Keratinocyte (primary cell): ENCODE measurements around the gene SPRY4. TPM values are rescaled to one million over a fixed set of nuclear protein-coding genes. Genes with fewer than 3 reads are reported as not detected.
A peak's percentile ranks its signal among the peaks of the same experiment; 100 is the strongest.

Experiments used
- DNase-seq: peaks from one replicate; pipeline ENCODE4 v3.0.0-alpha.2; 2011; ENCODE audit warnings: low read depth, missing footprints, low spot score
- FAIRE-seq: peaks from 2 replicates; lab custom pipeline; 2011; peaks lifted over from hg19 to GRCh38; lab: Jason Lieb, UNC
- H2AFZ ChIP-seq: 2 replicates; pipeline ENCODE4 v1.6.0; 2012; ENCODE audit warnings: low read length, control low read depth, inconsistent platforms; ENCODE audit not compliant: control insufficient read depth
- H3K27ac ChIP-seq: 2 replicates; pipeline ENCODE4 v1.5.1; 2011; ENCODE audit warnings: low read length; ENCODE audit not compliant: control insufficient read depth, insufficient read depth
- H3K27me3 ChIP-seq: 3 replicates; pipeline ENCODE4 v1.6.0; 2011; ENCODE audit warnings: low read length; ENCODE audit not compliant: control insufficient read depth, insufficient read depth; ENCODE audit errors: extremely low read depth
- H3K36me3 ChIP-seq, 2 experiments: 2 replicates in 1 of 2; 3 replicates in 1 of 2; pipeline ENCODE4 v1.5.1; 2011; ENCODE audit warnings: low read length in 2 of 2, mild to moderate bottlenecking in 1 of 2; ENCODE audit not compliant: control insufficient read depth in 2 of 2, insufficient read depth in 2 of 2; ENCODE audit errors: extremely low read depth in 1 of 2
- H3K4me1 ChIP-seq: 3 replicates; pipeline ENCODE4 v1.5.1; 2011; ENCODE audit warnings: low read length; ENCODE audit not compliant: control insufficient read depth, insufficient read depth; ENCODE audit errors: extremely low read depth
- H3K4me2 ChIP-seq: 3 replicates; pipeline ENCODE4 v1.6.0; 2011; ENCODE audit warnings: low read depth, low read length; ENCODE audit not compliant: control insufficient read depth, insufficient read depth; ENCODE audit errors: extremely low read depth
- H3K4me3 ChIP-seq, 3 experiments: fragments of 200-600 bp in 1 of 3; sonication (generic) in 1 of 3; 2 replicates in 2 of 3; 3 replicates in 1 of 3; pipeline ENCODE4 v1.5.1; 2011 to 2016; ENCODE audit warnings: low read length in 3 of 3, mild to moderate bottlenecking in 3 of 3, control low read depth in 2 of 3, inconsistent platforms in 1 of 3, low read depth in 1 of 3, mixed read lengths in 1 of 3, mixed run types in 1 of 3, moderate library complexity in 1 of 3; ENCODE audit not compliant: control insufficient read depth in 2 of 3, insufficient read depth in 2 of 3; ENCODE audit errors: extremely low read depth in 1 of 3
- H3K79me2 ChIP-seq: 2 replicates; pipeline ENCODE4 v1.6.0; 2012; ENCODE audit warnings: low read length; ENCODE audit not compliant: control insufficient read depth, insufficient read depth
- H3K9ac ChIP-seq: 3 replicates; pipeline ENCODE4 v1.6.0; 2011; ENCODE audit warnings: low read length; ENCODE audit not compliant: control insufficient read depth, insufficient read depth; ENCODE audit errors: extremely low read depth
- H3K9me1 ChIP-seq: 3 replicates; pipeline ENCODE4 v1.6.0; 2011; ENCODE audit warnings: low read length; ENCODE audit not compliant: control insufficient read depth, insufficient read depth; ENCODE audit errors: extremely low read depth
- H3K9me3 ChIP-seq: 2 replicates; pipeline ENCODE4 v1.5.1; 2012; ENCODE audit warnings: low read depth, low read length; ENCODE audit not compliant: control insufficient read depth
- H4K20me1 ChIP-seq: 3 replicates; pipeline ENCODE4 v1.6.0; 2011; ENCODE audit warnings: low read length; ENCODE audit not compliant: control insufficient read depth, insufficient read depth; ENCODE audit errors: extremely low read depth
- EZH2 ChIP-seq: IDR thresholded peaks from one replicate; pipeline ENCODE4 v1.6.1; 2012; ENCODE audit warnings: inconsistent platforms, mild to moderate bottlenecking, low read length, moderate library complexity
- dilution Hi-C: fragments of 300-500 bp; cut with MboI; formaldehyde crosslinking; loops from one replicate; pipeline ENCODE4 v1.7.0; 2020; ENCODE audit warnings: low sequenced_read_pairs; ENCODE audit not compliant: extremely low pct_ligation_motif_present
- polyA plus RNA-seq, 5 experiments: library from polyadenylated mRNA; depleted of rRNA in 3 of 5; stranded (reverse) in 3 of 5; stranded (forward) in 1 of 5; unstranded in 1 of 5; fragments of >200 nt; gene quantifications; 1 replicate in 1 of 5; 2 replicates in 3 of 5; 3 replicates in 1 of 5; pipeline versions ENCODE4 v1.2.1 to v1.2.3, GENCODE V29; 2011 to 2012; ENCODE audit warnings: missing spikeins in 2 of 5, low read depth in 1 of 5, low replicate concordance in 1 of 5
- TF ChIP-seq, protein P1 (sequence below), 3 experiments: IDR thresholded peaks in 1 of 3; conservative IDR thresholded peaks in 1 of 3; optimal IDR thresholded peaks in 1 of 3; 2 replicates in 2 of 3; 3 replicates in 1 of 3; pipeline versions ENCODE3 to v1.5.1; 2011; ENCODE audit warnings: low read length in 3 of 3, mild to moderate bottlenecking in 3 of 3, moderate library complexity in 2 of 3, control low read depth in 1 of 3, inconsistent platforms in 1 of 3; ENCODE audit not compliant: insufficient read depth in 2 of 3; ENCODE audit errors: extremely low read depth in 1 of 3

Gene SPRY4
- polyA plus RNA-seq, 1 donor (not counting 4 experiments of a cell fraction or from before 2014, with no cell fraction given): 10.2 TPM

DNA sequence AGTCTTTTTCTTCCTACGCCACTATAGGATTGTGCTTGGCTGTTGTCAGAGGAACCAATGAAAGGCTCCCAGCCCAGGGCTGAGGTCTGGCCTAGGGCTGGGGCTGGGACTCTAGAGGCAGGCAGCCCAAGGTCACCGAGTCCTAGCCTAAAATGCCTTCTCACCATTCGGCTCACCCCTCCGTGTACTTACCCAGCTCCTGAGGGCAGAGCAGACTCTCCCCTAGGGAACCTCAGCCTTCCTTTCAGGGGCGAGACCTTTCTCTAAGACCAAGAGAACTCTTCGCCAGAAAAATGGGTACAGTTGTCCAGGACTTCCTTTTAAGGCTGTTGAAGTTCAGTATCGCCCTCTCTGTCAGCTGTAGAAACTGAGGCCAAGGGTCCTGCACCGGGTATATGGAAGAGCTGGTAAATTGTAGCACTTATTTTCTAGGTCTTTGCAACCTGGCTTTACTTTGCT, 1.7 kb upstream of the SPRY4 start:
- Histone ChIP-seq H3K4me3 (peak overlapping the region; percentile 85 to 96 (median 96)), H3K9ac (peak overlapping the region; percentile 91), H3K27me3 (no peaks in the 10 kb centered on the region), H4K20me1 (peaks cover 12% of the 10 kb centered on the region), H3K9me3 (no peaks in the 10 kb centered on the region), H3K4me1 (peaks cover 44% of the 10 kb centered on the region), H3K4me2 (peak overlapping the region; percentile 61), H3K27ac (peak overlapping the region; percentile 75), H3K36me3 (no peaks in the 10 kb centered on the region), H3K9me1 (peaks cover 3% of the 10 kb centered on the region), H2AFZ (no peak overlapping the region), H3K79me2 (peaks cover 41% of the 10 kb centered on the region)
- no peak for FAIRE-seq
- dilution Hi-C loops: no loop called here
- no peak for DNase-seq
- no peak for TF ChIP-seq EZH2
- TF ChIP-seq, protein P1, sequence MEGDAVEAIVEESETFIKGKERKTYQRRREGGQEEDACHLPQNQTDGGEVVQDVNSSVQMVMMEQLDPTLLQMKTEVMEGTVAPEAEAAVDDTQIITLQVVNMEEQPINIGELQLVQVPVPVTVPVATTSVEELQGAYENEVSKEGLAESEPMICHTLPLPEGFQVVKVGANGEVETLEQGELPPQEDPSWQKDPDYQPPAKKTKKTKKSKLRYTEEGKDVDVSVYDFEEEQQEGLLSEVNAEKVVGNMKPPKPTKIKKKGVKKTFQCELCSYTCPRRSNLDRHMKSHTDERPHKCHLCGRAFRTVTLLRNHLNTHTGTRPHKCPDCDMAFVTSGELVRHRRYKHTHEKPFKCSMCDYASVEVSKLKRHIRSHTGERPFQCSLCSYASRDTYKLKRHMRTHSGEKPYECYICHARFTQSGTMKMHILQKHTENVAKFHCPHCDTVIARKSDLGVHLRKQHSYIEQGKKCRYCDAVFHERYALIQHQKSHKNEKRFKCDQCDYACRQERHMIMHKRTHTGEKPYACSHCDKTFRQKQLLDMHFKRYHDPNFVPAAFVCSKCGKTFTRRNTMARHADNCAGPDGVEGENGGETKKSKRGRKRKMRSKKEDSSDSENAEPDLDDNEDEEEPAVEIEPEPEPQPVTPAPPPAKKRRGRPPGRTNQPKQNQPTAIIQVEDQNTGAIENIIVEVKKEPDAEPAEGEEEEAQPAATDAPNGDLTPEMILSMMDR (optimal IDR thresholded peaks at IDR 0.05 in 1 of 3, IDR thresholded peaks at IDR 0.05 in 1 of 3, conservative IDR thresholded peaks at IDR 0.05 in 1 of 3; ENCODE audit: extremely low read depth in 1 of 3, insufficient read depth in 2 of 3, low read length in 3 of 3): no peak

- Histone ChIP-seq H3K9me1 (peaks cover 7% of the 10 kb centered on the region), H3K79me2 (peaks cover 47% of the 10 kb centered on the region), H3K9me3 (no peaks in the 10 kb centered on the region), H3K36me3 (no peaks in the 10 kb centered on the region), H3K9ac (peak overlapping the region; percentile 91), H4K20me1 (peaks cover 18% of the 10 kb centered on the region), H3K27ac (peak overlapping the region; percentile 75), H3K4me2 (peak overlapping the region; percentile 61), H2AFZ (peak overlapping the region; percentile 58), H3K4me3 (peak overlapping the region; percentile 85 to 96 (median 96)), H3K4me1 (peaks cover 50% of the 10 kb centered on the region), H3K27me3 (no peaks in the 10 kb centered on the region)
- dilution Hi-C loops: no loop called here
- DNase-seq (no peak), FAIRE-seq (peak; percentile 13)
- TF ChIP-seq, protein P1 (optimal IDR thresholded peaks at IDR 0.05 in 1 of 3, IDR thresholded peaks at IDR 0.05 in 1 of 3, conservative IDR thresholded peaks at IDR 0.05 in 1 of 3; ENCODE audit: extremely low read depth in 1 of 3, insufficient read depth in 2 of 3, low read length in 3 of 3): no peak
- no peak for TF ChIP-seq EZH2
Measured at GRCh38 chr5:142325725-142326479, 1.1 kb upstream of the SPRY4 start.
